GM12878 (cell line): ENCODE results near the gene UBAC2.

ENCODE experiments used
- BCL11A ChIP-seq: IDR thresholded peaks from 2 replicates; pipeline ENCODE4 v1.6.1; 2011; ENCODE audit warnings: low read depth, low read length
- CREB1 ChIP-seq: IDR thresholded peaks from 2 replicates; pipeline ENCODE4 v1.6.1; 2012; ENCODE audit warnings: low read depth, mild to moderate bottlenecking, inconsistent platforms
- CTCF ChIP-seq, 3 experiments: IDR thresholded peaks in 2 of 3; conservative IDR thresholded peaks in 1 of 3; 2 replicates each; pipeline ENCODE4 v1.5.1; 2011; ENCODE audit warnings: low read depth in 3 of 3, low read length in 3 of 3, mild to moderate bottlenecking in 3 of 3, control low read depth in 2 of 3, moderate library complexity in 2 of 3, inconsistent platforms in 1 of 3, mixed read lengths in 1 of 3; ENCODE audit not compliant: control insufficient read depth in 2 of 3, insufficient read depth in 1 of 3; ENCODE audit errors: extremely low read depth in 1 of 3
- HCFC1 ChIP-seq: fragments of 150-350 bp; IDR thresholded peaks from 2 replicates; pipeline ENCODE4 v1.6.1; 2014; ENCODE audit warnings: low read length
- MEF2A ChIP-seq: IDR thresholded peaks from 2 replicates; pipeline ENCODE4 v1.6.1; 2011; ENCODE audit warnings: low read depth, mild to moderate bottlenecking, low read length, moderate library complexity; ENCODE audit not compliant: insufficient read depth
- POLR2AphosphoS5 ChIP-seq: IDR thresholded peaks from 2 replicates; pipeline ENCODE4 v1.6.1; 2011; ENCODE audit warnings: mild to moderate bottlenecking, low read length, inconsistent platforms
- TARDBP ChIP-seq: IDR thresholded peaks from 2 replicates; pipeline ENCODE4 v1.6.1; 2016; ENCODE audit warnings: borderline replicate concordance
- ZNF622 ChIP-seq: fragments of 450-650 bp; IDR thresholded peaks from 2 replicates; pipeline ENCODE4 v1.6.1; 2017; ENCODE audit warnings: mild to moderate bottlenecking, inconsistent platforms

- TF ChIP-seq CTCF (IDR thresholded peaks at IDR 0.05 in 2 of 3, conservative IDR thresholded peaks at IDR 0.05 in 1 of 3; ENCODE audit: control insufficient read depth in 2 of 3, extremely low read depth in 1 of 3, insufficient read depth in 1 of 3, low read depth in 3 of 3, low read length in 3 of 3): no peak
- TF ChIP-seq CREB1: no peak
- TF ChIP-seq HCFC1: no peak
- no peak for TF ChIP-seq BCL11A
- no peak for TF ChIP-seq ZNF622
- TF ChIP-seq POLR2AphosphoS5: no peak
- TF ChIP-seq TARDBP: no peak
- TF ChIP-seq MEF2A: no peak
Observed at GRCh38 chr13:99314640-99315176, 114.1 kb downstream of the UBAC2 start.
